K562 (cell line): ENCODE measurements around the gene RAMP2. TPM values are rescaled to one million over a fixed set of nuclear protein-coding genes. Genes with fewer than 3 reads are reported as not detected.

ENCODE experiments used
- CBFA2T2 ChIP-seq: fragments of 450-650 bp; conservative IDR thresholded peaks from 2 replicates; pipeline ENCODE4 v1.6.1; 2017; ENCODE audit warnings: mild to moderate bottlenecking
- CCNT2 ChIP-seq: IDR thresholded peaks from 2 replicates; pipeline ENCODE4 v1.6.1; 2011; ENCODE audit warnings: borderline replicate concordance, low read depth, mild to moderate bottlenecking, moderate library complexity, mixed read lengths, low read length; ENCODE audit not compliant: insufficient read length; ENCODE audit errors: extremely low read depth
- CLOCK ChIP-seq: fragments of 250-450 bp; sonication (Bioruptor Pico); IDR thresholded peaks from 2 replicates; pipeline ENCODE4 v1.4.0; 2020; ENCODE audit warnings: mild to moderate bottlenecking, moderate library complexity, borderline replicate concordance
- EP400 ChIP-seq: fragments of 450-650 bp; IDR thresholded peaks from 2 replicates; pipeline ENCODE4 v1.6.1; 2017; ENCODE audit warnings: antibody characterized with exemption, mild to moderate bottlenecking, moderate library complexity
- GABPA ChIP-seq: fragments of 200-800 bp; sonication (Bioruptor generic); conservative IDR thresholded peaks from 2 replicates; pipeline ENCODE4 v1.6.1; 2016; ENCODE audit warnings: low read depth, missing genetic modification characterization, missing compliant biosample characterization
- HDAC2 ChIP-seq: fragments of 450-650 bp; IDR thresholded peaks from 2 replicates; pipeline ENCODE4 v1.6.1; 2016; ENCODE audit warnings: mild to moderate bottlenecking
- HMG20B ChIP-seq: fragments of 250-450 bp; sonication (Bioruptor Pico); IDR thresholded peaks from 2 replicates; pipeline ENCODE4 v1.5.0; 2021; ENCODE audit warnings: mild to moderate bottlenecking
- HNRNPLL ChIP-seq: fragments of 200-400 bp; formaldehyde crosslinking; IDR thresholded peaks from 2 replicates; pipeline ENCODE4 v1.6.1; 2017; ENCODE audit warnings: low read length, low read depth, mild to moderate bottlenecking; ENCODE audit not compliant: poor library complexity, severe bottlenecking
- KLF16 ChIP-seq: IDR thresholded peaks from 2 replicates; pipeline ENCODE4 v1.6.1; 2016; ENCODE audit warnings: antibody characterized with exemption
- MEIS2 ChIP-seq: fragments of 450-650 bp; IDR thresholded peaks from 2 replicates; pipeline ENCODE4 v1.6.1; 2014; ENCODE audit warnings: mild to moderate bottlenecking; ENCODE audit not compliant: partially characterized antibody
- MNT ChIP-seq, 2 experiments: fragments of 450-650 bp; conservative IDR thresholded peaks; 2 replicates each; pipeline ENCODE4 v1.6.1; 2017; ENCODE audit warnings: mild to moderate bottlenecking in 2 of 2, moderate library complexity in 2 of 2
- MTA1 ChIP-seq: fragments of 450-650 bp; IDR thresholded peaks from 2 replicates; pipeline ENCODE4 v1.6.1; 2017; ENCODE audit warnings: borderline replicate concordance
- MYNN ChIP-seq, 2 experiments: sonication (generic); formaldehyde crosslinking in 1 of 2; IDR thresholded peaks; 2 replicates each; pipeline versions ENCODE4 v1.5.0 to v1.6.1; 2016 to 2020; ENCODE audit warnings: antibody characterized with exemption in 1 of 2, missing genetic modification reagents in 1 of 2
- NCOR1 ChIP-seq: fragments of 450-650 bp; IDR thresholded peaks from 2 replicates; pipeline ENCODE4 v1.6.1; 2016; ENCODE audit warnings: mild to moderate bottlenecking, moderate library complexity
- NFE2 ChIP-seq: IDR thresholded peaks from 2 replicates; pipeline ENCODE4 v1.6.1; 2014; ENCODE audit warnings: antibody characterized with exemption, low read depth
- NRF1 ChIP-seq, 2 experiments: fragments of 450-650 bp; IDR thresholded peaks in 1 of 2; conservative IDR thresholded peaks in 1 of 2; 2 replicates each; pipeline ENCODE4 v1.6.1; 2014; ENCODE audit warnings: mild to moderate bottlenecking in 2 of 2
- NUFIP1 ChIP-seq: fragments of 450-650 bp; IDR thresholded peaks from 2 replicates; pipeline ENCODE4 v1.6.1; 2018; ENCODE audit not compliant: partially characterized antibody
- PHB2 ChIP-seq: fragments of 450-650 bp; IDR thresholded peaks from 2 replicates; pipeline ENCODE4 v1.6.1; 2017; ENCODE audit warnings: low read depth
- PHF20 ChIP-seq: fragments of 450-650 bp; IDR thresholded peaks from 2 replicates; pipeline ENCODE4 v1.6.1; 2018; ENCODE audit not compliant: partially characterized antibody
- RAD21 ChIP-seq, 2 experiments: fragments of 250-450 bp in 1 of 2; fragments of 450-650 bp in 1 of 2; sonication (Bioruptor Pico) in 1 of 2; formaldehyde crosslinking in 1 of 2; IDR thresholded peaks in 1 of 2; conservative IDR thresholded peaks in 1 of 2; 2 replicates each; pipeline versions ENCODE4 v1.4.0 to v1.8.0; 2020 to 2022; ENCODE audit warnings: mild to moderate bottlenecking in 2 of 2, moderate library complexity in 1 of 2
- TCF3 ChIP-seq: sonication (generic); formaldehyde crosslinking; IDR thresholded peaks from 2 replicates; pipeline ENCODE4 v1.4.0; 2020; ENCODE audit warnings: mild to moderate bottlenecking, missing genetic modification reagents
- TEAD1 ChIP-seq, 2 experiments: fragments of 450-650 bp in 1 of 2; sonication (generic) in 1 of 2; formaldehyde crosslinking; IDR thresholded peaks; 2 replicates each; pipeline versions ENCODE4 v1.4.0 to v1.8.0; 2020 to 2022; ENCODE audit warnings: mild to moderate bottlenecking in 2 of 2, missing genetic modification reagents in 1 of 2
- TEAD4 ChIP-seq, 2 experiments: sonication (generic) in 1 of 2; formaldehyde crosslinking in 1 of 2; IDR thresholded peaks; 2 replicates each; pipeline versions ENCODE4 v1.6.1 to v1.8.0; 2012 to 2022; ENCODE audit warnings: borderline replicate concordance in 1 of 2, inconsistent platforms in 1 of 2, low read length in 1 of 2, mild to moderate bottlenecking in 1 of 2, missing genetic modification reagents in 1 of 2
- TRIM24 ChIP-seq, 2 experiments: fragments of 450-650 bp; IDR thresholded peaks; 2 replicates each; pipeline ENCODE4 v1.6.1; 2016
- ZNF239 ChIP-seq: fragments of 250-450 bp; sonication (Bioruptor Pico); IDR thresholded peaks from 2 replicates; pipeline ENCODE4 v1.4.0; 2020; ENCODE audit warnings: mild to moderate bottlenecking
- ZNF274 ChIP-seq: IDR thresholded peaks from 2 replicates; pipeline ENCODE4 v1.6.1; 2011; ENCODE audit warnings: low read depth, mild to moderate bottlenecking, low read length, moderate library complexity, borderline replicate concordance
- polyA plus RNA-seq, 8 experiments: library from polyadenylated mRNA; depleted of rRNA in 4 of 8; stranded (reverse) in 5 of 8; unstranded in 3 of 8; fragments of >200 nt; fragmentation: Nextera tagmentation in 2 of 8; fragmentation: Illumina TruSeq in 1 of 8; extraction: Ambion mirVana in 2 of 8; extraction: Trizol in 1 of 8; gene quantifications; 2 replicates each; pipeline versions ENCODE4 v1.2.1 to v1.2.3, GENCODE V29; 2011 to 2014; ENCODE audit warnings: inconsistent platforms in 1 of 8, missing spikeins in 1 of 8
- total RNA-seq, 7 experiments: library from RNA; depleted of rRNA in 6 of 7; stranded (reverse); fragments of >200 nt in 6 of 7; fragmentation: Illumina TruSeq in 2 of 7; extraction: Trizol in 2 of 7; gene quantifications; 2 replicates each; pipeline versions ENCODE4 v1.2.1 to v1.2.3, GENCODE V29; 2011 to 2021; ENCODE audit warnings: low replicate concordance in 1 of 7

The RAMP2 gene
- total and polyA plus RNA-seq, 9 of the 15 experiments (the other 6 are each of a cell fraction or from before 2014, with no cell fraction given) = not detected

- peak; percentile 56; the same call in 1 of the 2 replicates for TF ChIP-seq ZNF274
- TF ChIP-seq EP400 = no peak
- TF ChIP-seq MEIS2 = peak; percentile 69
- 0 out of 4 replicates have a peak, but pooled peaks of 1 of the 2 experiments have one; percentile 16 for TF ChIP-seq NRF1 (conservative IDR thresholded peaks at IDR 0.05 in 1 of 2, IDR thresholded peaks at IDR 0.05 in 1 of 2)
- 0 out of 2 replicates have a peak, but pooled peaks have one; percentile 61 for TF ChIP-seq CLOCK
- no peak for TF ChIP-seq PHF20
- TF ChIP-seq CBFA2T2 = peak; percentile 96
- peak; percentile 97 for TF ChIP-seq KLF16
- no peak for TF ChIP-seq HMG20B (CRISPR knock-in tag)
- peak; percentile 12; the same call in 1 of the 2 replicates for TF ChIP-seq NFE2
- peak; percentile 73 for TF ChIP-seq MYNN (IDR thresholded peaks at IDR 0.05)
- TF ChIP-seq MYNN (CRISPR knock-in tag; IDR thresholded peaks at IDR 0.05) = no peak
- peak; percentile 97 for TF ChIP-seq NCOR1
- 0 out of 2 replicates have a peak, but pooled peaks have one; percentile 24 for TF ChIP-seq GABPA (tag)
- TF ChIP-seq RAD21 (CRISPR knock-in tag; conservative IDR thresholded peaks at IDR 0.05 in 1 of 2, IDR thresholded peaks at IDR 0.05 in 1 of 2) = no peak
- peak; percentile 72 to 76 for TF ChIP-seq TRIM24 (IDR thresholded peaks at IDR 0.05)
- 0 out of 2 replicates have a peak, but pooled peaks have one; percentile 19 for TF ChIP-seq ZNF239 (CRISPR knock-in tag)
- peak; percentile 98 for TF ChIP-seq HDAC2
- peak; percentile 97 for TF ChIP-seq TCF3 (CRISPR knock-in tag)
- TF ChIP-seq HNRNPLL = no peak
- TF ChIP-seq MTA1 = peak; percentile 21; the same call in 1 of the 2 replicates
- 0 out of 4 replicates have a peak, but pooled peaks of 1 of the 2 experiments have one; percentile 29 for TF ChIP-seq TEAD1 (CRISPR knock-in tag; IDR thresholded peaks at IDR 0.05)
- peak; percentile 95 for TF ChIP-seq TEAD4 (IDR thresholded peaks at IDR 0.05; ENCODE audit: low read length)
- no peak for TF ChIP-seq TEAD4 (CRISPR knock-in tag; IDR thresholded peaks at IDR 0.05; ENCODE audit: borderline replicate concordance)
- peak; percentile 15 for TF ChIP-seq NUFIP1
- TF ChIP-seq PHB2 = peak; percentile 78
- peak; percentile 85 for TF ChIP-seq CCNT2
- TF ChIP-seq MNT (conservative IDR thresholded peaks at IDR 0.05) = peak in 1 of 2 experiments; percentile 64; a peak in 2 of 4 replicates
Observed at GRCh38 chr17:42750739-42751344, 10.2 kb upstream of the RAMP2 start (continued).
